ENCODE measurements around the gene GSAP. TPM values are rescaled to one million over a fixed set of nuclear protein-coding genes. Genes with fewer than 3 reads are reported as not detected.

Gene GSAP
- total RNA-seq, 2 donors from 2014 or later: 10.3 to 11.5 TPM

- DNase-seq (no peak), ATAC-seq (no peak)
- intact Hi-C loops (cut with DNase I): loop anchor here in 1 of 2 donors (5.0 kb wide), 1 partner anchor 313 kb away; no protein-coding TSS in a partner anchor
These were observed 28.0 kb upstream of the GSAP start for GRCh38 chr7:77444123-77444522.

- intact Hi-C loops (cut with DNase I): loop anchor here in 1 of 2 donors (5.0 kb wide), 1 partner anchor 314 kb away; no protein-coding TSS in a partner anchor
- ATAC-seq: no peak
- DNase-seq: no peak
These were observed 26.9 kb upstream of the GSAP start for GRCh38 chr7:77443042-77443441.

GRCh38 chr7:77442636-77443035, 26.5 kb upstream of the GSAP start:
- DNase-seq (no peak), ATAC-seq (no peak)
- intact Hi-C loops (cut with DNase I): loop anchor here in 1 of 2 donors (5.0 kb wide), 1 partner anchor 315 kb away; no protein-coding TSS in a partner anchor

GRCh38 chr7:77441046-77441445, 24.9 kb upstream of the GSAP start:
- ATAC-seq (no peak), DNase-seq (no peak)
- intact Hi-C loops (cut with DNase I): loop anchor here in 1 of 2 donors (5.0 kb wide), 1 partner anchor 316 kb away; no protein-coding TSS in a partner anchor

GRCh38 chr7:77439572-77439971, 23.4 kb upstream of the GSAP start:
- ATAC-seq (peak; percentile 86 to 87), DNase-seq (peak; percentile 46)
- intact Hi-C loops (cut with DNase I): no loop called here

DNA sequence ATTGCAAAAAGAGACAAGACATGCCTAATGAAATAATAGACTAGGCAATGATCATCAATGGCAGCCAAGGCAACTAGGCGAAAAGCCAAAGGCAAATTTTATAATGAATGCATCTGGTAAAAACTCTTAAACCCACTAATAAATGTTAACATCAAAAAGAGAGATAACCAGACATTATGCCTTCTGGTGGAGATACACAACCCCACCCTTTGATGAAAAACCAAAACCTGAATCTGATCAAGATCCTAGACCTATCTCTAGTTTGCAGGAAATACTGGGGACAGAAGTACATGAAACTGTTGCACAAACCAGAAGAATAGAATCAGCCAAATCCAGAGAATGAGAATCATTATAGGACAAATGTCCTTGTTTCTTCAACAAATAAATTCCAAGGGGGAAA, 22.0 kb upstream of the GSAP start:
- ATAC-seq (no peak), DNase-seq (no peak)
- intact Hi-C loops (cut with DNase I): no loop called here

- ATAC-seq (no peak), DNase-seq (no peak)
- intact Hi-C loops (cut with DNase I): no loop called here
These were observed 18.6 kb upstream of the GSAP start for GRCh38 chr7:77434570-77435275.

DNA sequence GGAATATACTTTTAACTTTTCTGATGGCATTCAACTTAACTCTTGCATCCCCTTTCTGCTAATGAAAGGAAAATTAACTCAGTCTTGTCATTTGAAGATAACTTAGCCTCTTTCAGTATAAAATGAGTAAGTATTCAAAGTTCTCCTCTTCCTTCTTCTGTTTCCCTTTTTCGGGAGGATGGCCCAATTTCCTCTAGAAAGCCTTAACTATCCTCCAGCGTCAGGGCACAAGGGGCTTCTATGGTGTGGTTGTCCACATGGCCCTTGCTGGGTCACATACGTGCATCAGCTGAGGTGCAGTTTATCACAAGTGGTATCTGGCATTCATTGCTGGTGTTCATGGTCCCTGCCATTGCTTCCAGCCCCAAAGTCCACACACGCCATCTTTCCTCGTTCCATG, 17.8 kb upstream of the GSAP start:
- no peak for ATAC-seq
- intact Hi-C loops (cut with DNase I): no loop called here
- no peak for DNase-seq

- intact Hi-C loops (cut with DNase I): no loop called here
- ATAC-seq (no peak), DNase-seq (no peak)
These were observed 14.8 kb upstream of the GSAP start for GRCh38 chr7:77430927-77431326.

DNA sequence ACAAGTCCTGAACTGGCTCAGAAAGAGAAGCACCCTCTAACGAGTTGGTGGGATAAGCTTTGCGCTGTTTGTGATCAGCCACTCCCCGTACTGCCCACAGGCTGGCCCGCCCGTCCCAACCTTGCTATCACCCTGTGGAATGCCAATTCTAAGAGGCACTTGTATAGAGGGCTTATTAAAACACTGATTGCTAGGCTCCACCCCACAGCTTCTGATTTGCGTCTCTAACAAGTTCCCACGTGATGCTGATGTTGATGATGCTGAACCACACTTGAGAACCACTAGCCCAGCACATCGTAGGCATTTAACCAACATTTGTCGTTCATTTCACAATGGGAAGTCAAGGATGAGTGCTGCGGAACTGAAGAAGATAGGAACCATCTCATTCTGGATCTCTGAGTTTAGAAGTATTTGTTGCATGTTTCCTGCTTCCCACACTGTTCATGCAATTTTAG, 12.7 kb upstream of the GSAP start:
- peak; percentile 24 for DNase-seq
- intact Hi-C loops (cut with DNase I): no loop called here
- peak; percentile 68 to 83 for ATAC-seq

DNA sequence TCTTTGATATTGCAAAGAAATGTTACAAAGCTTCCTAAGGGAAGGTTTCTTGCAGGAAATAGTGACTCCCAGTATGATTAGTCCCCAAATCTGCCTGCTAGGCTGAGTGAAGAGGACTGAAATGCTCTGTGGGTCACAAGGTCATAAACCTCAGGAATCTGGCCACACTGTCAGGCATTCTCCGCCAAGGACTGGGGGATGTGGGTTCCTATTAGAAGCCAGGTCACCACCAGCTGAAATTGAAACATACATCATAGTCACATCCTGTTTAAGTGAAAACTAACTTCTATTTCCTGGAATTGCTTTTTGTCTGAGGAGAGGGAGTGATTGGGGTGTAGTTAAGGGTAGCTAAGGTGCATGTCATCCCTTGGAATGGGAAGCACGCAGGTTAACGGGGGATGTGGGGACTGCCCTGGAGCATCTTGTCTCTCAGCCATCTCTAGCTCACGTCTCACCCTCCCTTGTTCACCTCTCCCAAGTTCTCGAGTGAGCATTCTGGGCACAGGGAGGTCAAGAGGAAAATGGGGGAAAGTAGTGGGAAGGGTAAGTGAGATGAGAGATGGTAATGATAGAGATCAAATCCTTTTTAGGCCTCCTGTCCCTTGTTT, 12.0 kb upstream of the GSAP start:
- intact Hi-C loops (cut with DNase I): no loop called here
- DNase-seq (no peak), ATAC-seq (peak; percentile 21 to 23)

GRCh38 chr7:77426521-77427051, 10.4 kb upstream of the GSAP start:
- DNase-seq (no peak), ATAC-seq (peak in 1 of 2 donors; percentile 19)
- intact Hi-C loops (cut with DNase I): no loop called here

DNA sequence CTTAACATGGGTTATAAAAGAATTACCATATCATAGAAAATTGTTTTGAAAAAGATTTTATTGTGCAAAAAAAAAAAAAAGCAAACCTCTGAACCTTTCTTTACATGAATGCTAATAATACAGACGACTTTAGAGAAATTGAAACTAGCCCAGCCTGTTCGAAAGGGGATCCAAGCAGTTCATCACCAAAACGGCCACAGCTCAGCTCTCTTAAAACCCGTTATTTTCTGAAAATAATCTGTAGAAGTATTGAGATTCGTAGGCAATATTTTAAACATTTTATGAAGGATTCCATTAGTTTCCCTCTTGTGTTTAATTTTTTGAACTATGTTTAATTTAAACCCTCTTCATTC, 9.9 kb upstream of the GSAP start:
- intact Hi-C loops (cut with DNase I): no loop called here
- ATAC-seq (no peak), DNase-seq (no peak)

GRCh38 chr7:77425101-77426051, 9.2 kb upstream of the GSAP start:
- intact Hi-C loops (cut with DNase I): no loop called here
- DNase-seq (no peak), ATAC-seq (peak in 1 of 2 donors; percentile 39)

DNA sequence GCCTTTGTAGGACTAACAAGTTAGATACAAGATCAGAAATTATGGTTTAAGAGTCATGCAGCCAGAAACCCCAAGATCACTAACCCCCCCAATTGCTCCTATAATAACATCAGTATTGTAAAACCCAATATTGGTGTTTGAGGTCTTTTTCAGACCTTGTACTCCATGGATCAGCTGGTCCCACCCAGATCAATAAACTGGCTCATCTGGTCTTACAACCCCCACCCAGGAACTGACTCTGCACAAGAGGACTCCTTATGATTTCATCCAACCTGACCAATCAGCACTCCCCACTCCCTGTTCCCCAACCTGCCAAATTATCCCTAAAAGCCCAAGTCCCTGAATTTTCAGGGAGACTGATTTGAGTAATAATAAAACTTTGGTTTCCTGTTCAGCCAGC, 6.4 kb upstream of the GSAP start:
- ATAC-seq (no peak), DNase-seq (no peak)
- intact Hi-C loops (cut with DNase I): no loop called here

GRCh38 chr7:77420986-77421672, 5.0 kb upstream of the GSAP start:
- ATAC-seq: no peak
- no peak for DNase-seq
- intact Hi-C loops (cut with DNase I): no loop called here

- intact Hi-C loops (cut with DNase I): no loop called here
- ATAC-seq (no peak), DNase-seq (no peak)
These were observed 4.3 kb upstream of the GSAP start for GRCh38 chr7:77420438-77420837.

DNA sequence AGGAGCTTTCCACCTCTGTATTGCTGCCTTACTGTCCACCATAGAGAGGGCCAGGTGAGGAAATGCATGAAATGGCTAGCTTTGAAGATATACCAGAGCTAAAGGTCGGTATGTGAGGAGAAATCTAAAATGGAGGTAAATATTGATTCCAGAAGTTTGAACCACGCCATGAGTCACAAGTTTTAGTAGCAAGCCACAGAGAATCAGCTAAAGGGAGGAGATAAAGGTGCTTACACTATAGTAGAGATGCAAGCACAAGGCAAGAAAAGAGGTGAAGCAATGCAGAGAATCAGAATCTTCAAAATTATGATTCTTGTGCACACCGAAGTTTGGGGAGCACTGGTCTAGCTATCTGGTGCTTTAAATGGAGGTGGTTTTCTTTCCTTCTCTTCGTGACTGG, 3.0 kb upstream of the GSAP start:
- intact Hi-C loops (cut with DNase I): loop anchor here in 1 of 2 donors (10.0 kb wide), 1 partner anchor 116 kb away; the partner anchor contains the start of gene PTPN12
- no peak for DNase-seq
- no peak for ATAC-seq

- no peak for DNase-seq
- intact Hi-C loops (cut with DNase I): loop anchor here in 1 of 2 donors (10.0 kb wide), 1 partner anchor 117 kb away; the partner anchor contains the start of gene PTPN12
- ATAC-seq: no peak
These were observed 1.7 kb upstream of the GSAP start for GRCh38 chr7:77417801-77418200.
